ENCODE measurements around the gene CEP78.

CEP78 gene

DNA sequence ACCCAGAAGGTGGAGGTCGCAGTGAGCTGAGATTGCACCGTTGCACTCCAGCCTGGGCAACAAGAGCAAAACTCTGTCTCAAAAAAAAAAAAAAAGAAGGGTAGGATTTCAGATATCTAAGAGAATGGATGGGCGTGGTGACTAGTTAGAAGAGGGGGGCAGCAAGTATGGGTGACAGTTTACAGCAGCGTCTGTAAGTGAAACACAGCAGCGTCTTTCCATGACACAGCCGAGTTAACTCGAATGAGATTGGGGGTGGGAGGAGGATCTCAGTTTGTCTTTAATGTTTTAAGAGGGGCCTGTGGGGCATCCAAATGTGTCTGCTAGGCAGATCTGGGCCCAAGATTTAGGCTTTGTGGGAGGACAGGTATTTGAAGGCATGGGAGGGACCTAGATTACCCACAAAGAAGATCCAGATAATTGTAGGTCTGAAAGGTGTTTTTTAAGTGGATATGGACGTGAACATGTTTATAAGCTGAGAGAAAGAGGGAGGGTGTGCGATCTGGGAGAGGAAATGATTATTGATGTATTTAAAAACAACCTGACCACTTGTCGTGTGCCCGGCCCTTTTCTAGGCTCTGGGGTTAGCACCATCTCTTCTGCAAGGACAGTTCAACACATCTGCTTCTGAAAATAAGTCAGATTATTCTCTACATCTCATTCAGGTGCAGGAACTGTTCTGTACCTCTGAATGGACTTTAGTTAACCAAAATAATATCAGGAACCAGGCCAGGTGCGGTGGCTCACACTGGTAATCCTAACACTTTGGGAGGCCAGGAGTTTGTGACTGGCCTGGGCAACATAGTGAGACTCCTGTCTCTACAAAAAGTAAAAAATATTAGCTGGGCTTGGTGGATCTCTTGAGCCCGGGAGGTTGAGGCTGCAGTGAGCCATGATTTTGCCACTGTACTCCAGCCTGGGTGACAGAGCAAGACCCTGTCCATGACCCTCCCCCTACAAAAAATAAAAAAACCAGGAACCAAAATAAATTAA, 2.5 kb downstream of the CEP78 start:
- TF ChIP-seq POLR2AphosphoS5 (IDR thresholded peaks at IDR 0.05; ENCODE audit: low read depth, low read length) (no peak), TAF1 (IDR thresholded peaks at IDR 0.05; ENCODE audit: borderline replicate concordance, low read depth, low read length) (no peak)
- no peak for DNase-seq (ENCODE audit: insufficient read length)
- no peak for FAIRE-seq

DNA sequence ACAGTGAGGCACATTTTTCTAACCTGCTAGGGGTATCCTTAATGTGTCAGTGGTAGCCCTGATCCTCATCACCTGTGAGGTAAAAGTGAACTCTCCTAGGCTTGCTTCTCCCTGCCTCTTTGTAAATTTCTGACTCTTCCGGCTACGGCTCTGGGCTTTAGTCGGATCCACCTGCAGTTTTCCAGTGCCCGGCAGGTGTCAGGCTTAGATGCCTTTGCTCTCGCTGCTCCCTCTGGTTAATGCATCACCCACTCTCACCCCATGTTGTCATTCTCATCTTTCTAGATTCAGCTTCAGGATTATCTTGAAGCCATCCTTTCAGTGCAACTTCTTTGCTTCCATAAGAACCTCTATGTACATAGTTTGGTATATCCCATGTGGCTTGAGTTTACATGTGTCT, 3.6 kb downstream of the CEP78 start:
- no peak for TF ChIP-seq TAF1 (IDR thresholded peaks at IDR 0.05; ENCODE audit: borderline replicate concordance, low read depth, low read length)
- no peak for DNase-seq (ENCODE audit: insufficient read length)
- FAIRE-seq: no peak

DNA sequence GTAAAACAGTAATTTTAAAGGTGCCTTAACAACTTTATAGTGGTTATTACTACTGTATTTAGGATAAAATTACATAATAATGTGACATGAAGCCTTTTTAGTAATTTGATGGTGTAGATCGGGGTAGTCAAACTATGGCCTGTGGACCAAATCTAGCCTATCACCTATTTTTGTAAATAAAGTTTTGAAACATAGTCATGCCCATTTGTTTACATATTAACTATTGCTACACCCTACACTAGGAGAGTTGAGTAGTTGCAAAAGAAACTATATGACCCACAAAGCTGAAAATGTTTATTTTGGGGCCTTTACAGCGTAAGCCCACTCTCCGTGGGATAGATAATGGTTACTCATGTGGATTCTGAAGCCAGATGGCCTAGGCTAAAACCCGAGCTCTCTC, 6.2 kb downstream of the CEP78 start:
- FAIRE-seq: no peak
- TF ChIP-seq POLR2AphosphoS5 (IDR thresholded peaks at IDR 0.05; ENCODE audit: low read depth, low read length) (no peak), TAF1 (IDR thresholded peaks at IDR 0.05; ENCODE audit: borderline replicate concordance, low read depth, low read length) (no peak), POLR2A (IDR thresholded peaks at IDR 0.05; ENCODE audit: low read depth, low read length) (no peak)
- DNase-seq (ENCODE audit: insufficient read length): no peak

DNA sequence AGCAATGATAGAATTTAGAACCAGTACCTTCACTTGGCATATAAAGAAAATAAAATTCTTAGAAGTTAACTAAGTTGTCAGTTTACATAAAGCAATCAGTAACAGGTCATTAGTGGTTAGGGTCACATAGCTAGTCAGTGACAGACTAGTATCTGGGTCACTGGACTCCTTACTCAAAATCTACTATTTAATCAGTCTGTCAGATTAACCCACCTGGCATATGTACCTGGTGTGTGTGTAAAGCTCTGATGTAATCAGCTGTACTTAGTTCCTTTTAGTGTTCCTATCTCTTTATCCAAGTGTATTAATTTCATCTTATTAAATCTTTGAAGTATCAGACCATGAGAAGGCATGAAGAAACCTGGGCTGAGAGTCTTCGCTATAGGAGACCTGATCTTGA, 7.3 kb downstream of the CEP78 start:
- FAIRE-seq (no peak), DNase-seq (ENCODE audit: insufficient read length) (no peak)

DNA sequence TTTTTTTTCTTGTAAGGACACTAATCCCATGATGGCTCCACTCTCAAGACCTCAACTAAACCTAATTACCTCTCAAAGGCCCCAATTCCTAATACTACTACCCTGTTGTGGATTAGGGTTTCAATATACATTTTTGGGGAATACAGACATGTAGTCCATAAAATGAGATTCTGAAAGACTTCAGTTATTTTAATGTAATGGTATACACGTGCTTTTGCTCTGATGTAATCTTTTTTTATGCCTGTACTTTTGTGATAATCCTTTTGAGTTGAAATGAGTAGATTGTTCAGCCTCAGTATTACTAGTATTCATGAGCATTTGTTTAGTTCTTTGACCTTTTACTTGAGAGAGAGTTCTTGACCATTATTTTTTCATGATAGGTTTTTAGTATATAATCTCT, 9.5 kb downstream of the CEP78 start:
- DNase-seq (ENCODE audit: insufficient read length) (no peak), FAIRE-seq (no peak)
- TF ChIP-seq TAF1 (IDR thresholded peaks at IDR 0.05; ENCODE audit: borderline replicate concordance, low read depth, low read length) (no peak), POLR2A (IDR thresholded peaks at IDR 0.05; ENCODE audit: low read depth, low read length) (no peak), POLR2AphosphoS5 (IDR thresholded peaks at IDR 0.05; ENCODE audit: low read depth, low read length) (no peak)

More for the DNA sequence above, 7.3 kb downstream of the CEP78 start:
- TF ChIP-seq POLR2A (IDR thresholded peaks at IDR 0.05; ENCODE audit: low read depth, low read length) (no peak), POLR2AphosphoS5 (IDR thresholded peaks at IDR 0.05; ENCODE audit: low read depth, low read length) (no peak), TAF1 (IDR thresholded peaks at IDR 0.05; ENCODE audit: borderline replicate concordance, low read depth, low read length) (no peak)

DNA sequence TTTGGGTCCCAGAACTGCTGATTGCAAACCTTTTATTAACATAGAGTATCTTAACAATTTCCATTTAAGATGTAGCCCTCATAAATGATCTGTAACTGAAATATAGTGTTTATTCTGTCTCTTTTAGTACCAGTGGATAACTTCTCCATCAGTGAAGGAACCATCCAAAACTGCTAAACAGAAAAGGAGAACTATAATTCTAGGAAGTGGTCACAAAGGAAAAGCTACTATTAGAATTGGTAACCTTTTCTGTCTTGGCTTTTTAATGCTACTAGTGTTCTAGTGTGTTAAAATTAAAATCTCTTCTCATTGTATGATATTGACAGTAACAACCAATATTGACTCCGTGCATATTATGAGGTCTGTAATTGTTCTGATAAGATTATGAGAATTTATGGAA, 12.8 kb downstream of the CEP78 start:
- no peak for TF ChIP-seq POLR2AphosphoS5 (IDR thresholded peaks at IDR 0.05; ENCODE audit: low read depth, low read length)
- DNase-seq (ENCODE audit: insufficient read length): no peak
- FAIRE-seq: no peak

DNA sequence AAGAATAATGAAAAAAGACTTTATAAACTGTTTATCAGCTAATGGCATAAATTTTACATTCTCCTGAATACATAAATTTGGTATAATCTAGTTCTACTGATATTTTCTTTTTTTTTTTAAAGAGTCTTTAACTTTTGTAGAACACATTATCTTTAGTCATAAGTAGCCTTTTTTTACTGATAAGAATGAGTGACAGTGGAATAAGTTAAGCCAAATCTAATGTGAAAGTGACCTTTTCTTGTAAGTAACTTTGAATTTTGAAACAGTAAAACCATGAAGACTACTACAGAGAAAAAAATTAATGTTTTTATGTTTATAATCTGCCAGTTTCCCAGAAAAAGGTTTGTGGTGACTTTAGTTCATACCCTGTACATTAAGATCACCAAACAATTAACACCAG, 13.7 kb downstream of the CEP78 start:
- no peak for FAIRE-seq
- TF ChIP-seq POLR2AphosphoS5 (IDR thresholded peaks at IDR 0.05; ENCODE audit: low read depth, low read length) (no peak), TAF1 (IDR thresholded peaks at IDR 0.05; ENCODE audit: borderline replicate concordance, low read depth, low read length) (no peak), POLR2A (IDR thresholded peaks at IDR 0.05; ENCODE audit: low read depth, low read length) (no peak)

DNA sequence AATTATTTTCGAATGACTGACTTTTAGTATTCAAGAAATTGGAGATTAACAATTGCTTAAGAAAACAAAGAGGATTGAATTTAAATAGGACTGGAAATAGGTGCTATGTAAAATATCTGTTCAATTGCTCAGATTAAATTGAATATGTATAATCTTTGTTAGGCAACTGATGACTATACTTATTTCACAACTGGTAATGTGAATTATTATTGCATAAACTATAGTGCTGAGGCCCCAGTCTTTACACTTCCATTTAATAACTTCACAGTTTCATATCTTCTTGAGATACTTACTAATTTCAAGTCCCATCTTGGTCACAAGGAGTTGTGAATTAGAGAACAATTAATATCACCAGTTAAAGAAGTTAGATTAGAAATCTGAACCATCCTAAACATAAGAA, 16.7 kb downstream of the CEP78 start:
- TF ChIP-seq POLR2A (IDR thresholded peaks at IDR 0.05; ENCODE audit: low read depth, low read length) (no peak), TAF1 (IDR thresholded peaks at IDR 0.05; ENCODE audit: borderline replicate concordance, low read depth, low read length) (no peak), POLR2AphosphoS5 (IDR thresholded peaks at IDR 0.05; ENCODE audit: low read depth, low read length) (no peak)
- DNase-seq (ENCODE audit: insufficient read length) (no peak), FAIRE-seq (no peak)

More for the DNA sequence above, 13.7 kb downstream of the CEP78 start:
- DNase-seq (ENCODE audit: insufficient read length): no peak

DNA sequence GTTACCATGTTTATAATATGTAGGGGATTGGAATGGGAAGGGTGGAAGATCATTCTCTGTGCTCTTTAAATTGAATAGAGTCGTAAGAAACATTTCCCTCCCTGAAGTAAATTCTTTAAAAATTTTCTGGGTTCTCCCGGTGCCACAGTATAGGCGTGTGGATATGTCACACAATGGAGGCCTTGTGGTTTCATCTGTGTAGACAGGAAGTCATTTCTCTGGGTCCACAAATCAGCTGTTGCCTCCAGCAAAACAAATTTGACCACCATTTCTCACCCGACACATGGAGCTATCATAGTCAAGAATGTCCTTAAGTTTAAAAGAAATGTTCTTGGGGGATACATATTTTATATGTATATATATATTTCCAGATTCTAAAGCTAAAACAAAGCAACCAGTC, 17.4 kb downstream of the CEP78 start:
- TF ChIP-seq POLR2AphosphoS5 (IDR thresholded peaks at IDR 0.05; ENCODE audit: low read depth, low read length) (no peak), POLR2A (IDR thresholded peaks at IDR 0.05; ENCODE audit: low read depth, low read length) (no peak), TAF1 (IDR thresholded peaks at IDR 0.05; ENCODE audit: borderline replicate concordance, low read depth, low read length) (no peak)
- DNase-seq (ENCODE audit: insufficient read length) (no peak), FAIRE-seq (no peak)

DNA sequence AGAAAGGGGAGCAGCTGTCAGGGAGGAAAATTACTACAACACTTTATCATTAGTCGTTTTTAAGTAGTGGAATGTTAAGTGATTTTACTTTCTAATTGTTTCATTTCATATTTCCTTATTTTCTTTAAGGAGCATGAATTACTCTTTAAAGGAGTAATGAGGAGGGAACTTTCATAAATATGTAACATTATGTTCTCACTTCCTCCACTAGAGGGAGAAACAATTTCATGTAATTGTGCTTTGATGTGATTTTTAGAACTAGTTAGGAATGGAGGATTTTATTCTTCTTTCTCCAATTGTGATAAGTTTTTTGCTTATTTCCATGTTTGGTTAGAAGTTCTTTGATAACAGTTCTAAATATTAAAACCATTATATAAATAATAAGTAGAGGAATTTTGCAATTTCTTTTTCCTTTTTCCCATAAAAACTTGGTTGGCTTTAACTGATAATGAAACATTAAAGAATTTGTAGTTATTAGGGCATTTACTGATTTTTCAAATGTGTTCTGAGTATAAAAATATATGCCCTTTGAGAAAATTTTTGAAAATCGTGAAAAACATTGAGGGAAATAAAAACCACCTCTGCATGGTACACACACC, 25.6 kb downstream of the CEP78 start:
- FAIRE-seq: no peak
- TF ChIP-seq POLR2A (IDR thresholded peaks at IDR 0.05; ENCODE audit: low read depth, low read length) (no peak), TAF1 (IDR thresholded peaks at IDR 0.05; ENCODE audit: borderline replicate concordance, low read depth, low read length) (no peak), POLR2AphosphoS5 (IDR thresholded peaks at IDR 0.05; ENCODE audit: low read depth, low read length) (no peak)

DNA sequence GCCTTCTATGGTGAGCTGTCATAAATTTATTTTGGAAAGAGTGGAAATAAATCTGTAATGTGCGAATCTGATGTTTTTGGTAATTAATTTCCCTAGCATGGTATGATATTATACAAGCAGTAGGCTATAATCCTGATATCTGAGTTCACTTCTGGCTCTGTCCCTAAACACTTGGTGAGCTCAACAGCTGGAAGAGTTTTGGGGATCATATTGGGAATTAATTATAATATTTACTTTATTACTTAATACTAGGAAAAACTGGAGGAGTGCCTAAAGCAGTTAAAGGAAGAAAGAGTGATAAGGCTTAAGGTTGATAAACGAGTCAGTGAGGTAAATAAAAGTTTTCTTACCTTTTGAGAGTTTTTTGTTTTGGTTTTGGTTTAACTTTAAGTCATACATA, 26.8 kb downstream of the CEP78 start:
- TF ChIP-seq TAF1 (IDR thresholded peaks at IDR 0.05; ENCODE audit: borderline replicate concordance, low read depth, low read length) (no peak), POLR2AphosphoS5 (IDR thresholded peaks at IDR 0.05; ENCODE audit: low read depth, low read length) (no peak), POLR2A (IDR thresholded peaks at IDR 0.05; ENCODE audit: low read depth, low read length) (no peak)
- FAIRE-seq (no peak), DNase-seq (ENCODE audit: insufficient read length) (no peak)

More for the DNA sequence above, 25.6 kb downstream of the CEP78 start:
- no peak for DNase-seq (ENCODE audit: insufficient read length)

DNA sequence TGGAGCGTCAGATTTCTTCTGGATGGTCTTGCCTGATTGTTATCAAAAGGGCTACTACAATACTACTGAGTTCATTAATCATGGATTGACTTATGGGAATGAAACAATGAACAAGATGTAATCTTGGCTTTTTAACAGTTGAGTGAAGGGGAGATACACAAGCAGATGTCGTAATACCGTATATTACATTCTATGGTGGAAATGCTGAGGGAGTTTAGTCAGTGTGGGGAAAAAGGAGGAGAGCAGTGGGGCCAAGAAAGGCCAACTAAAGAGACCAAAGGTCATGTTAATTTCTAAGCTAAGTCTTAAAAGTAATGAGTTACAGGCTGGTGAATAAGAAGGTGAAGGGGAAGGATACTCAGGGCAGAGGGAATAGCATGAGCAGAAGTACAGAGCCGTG, 32.0 kb downstream of the CEP78 start:
- FAIRE-seq: no peak
- TF ChIP-seq POLR2AphosphoS5 (IDR thresholded peaks at IDR 0.05; ENCODE audit: low read depth, low read length) (no peak), POLR2A (IDR thresholded peaks at IDR 0.05; ENCODE audit: low read depth, low read length) (no peak), TAF1 (IDR thresholded peaks at IDR 0.05; ENCODE audit: borderline replicate concordance, low read depth, low read length) (no peak)

More for the DNA sequence above, 32.0 kb downstream of the CEP78 start:
- no peak for DNase-seq (ENCODE audit: insufficient read length)
